Measurements from ENCODE around the gene CHRNA4.

DNA sequence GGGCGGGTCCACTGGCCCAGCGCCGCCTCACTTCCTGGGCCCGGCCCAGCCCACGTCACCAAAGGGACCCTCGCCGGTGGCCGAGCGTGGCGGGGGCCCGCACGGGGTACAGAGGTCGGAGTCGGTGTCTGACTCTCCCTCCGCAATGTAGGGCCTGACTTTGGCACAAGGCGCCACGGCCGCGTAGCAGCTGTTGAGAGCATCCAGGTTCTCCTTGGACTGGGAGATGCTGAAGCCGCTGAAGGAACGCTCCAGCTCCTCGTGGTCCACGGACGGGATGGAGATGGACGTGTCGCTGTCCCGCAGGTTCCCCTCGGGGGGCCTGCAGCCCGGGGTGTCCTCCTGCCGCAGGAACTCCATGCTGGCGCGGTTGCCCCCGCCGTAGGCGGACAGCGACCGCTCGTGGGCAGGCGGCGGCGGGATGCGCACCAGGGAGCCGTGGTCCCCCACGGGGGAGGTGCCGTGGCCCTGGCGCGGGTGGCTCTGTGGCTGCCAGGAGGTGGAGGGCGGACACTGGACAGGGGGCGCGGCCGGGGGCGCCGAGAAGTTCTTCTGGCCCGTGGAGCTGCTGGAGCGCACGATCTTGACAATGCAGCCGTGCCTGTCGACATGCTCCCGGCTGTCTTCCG, 45.6 kb upstream of the CHRNA4 start:
- TF ChIP-seq, protein P1, sequence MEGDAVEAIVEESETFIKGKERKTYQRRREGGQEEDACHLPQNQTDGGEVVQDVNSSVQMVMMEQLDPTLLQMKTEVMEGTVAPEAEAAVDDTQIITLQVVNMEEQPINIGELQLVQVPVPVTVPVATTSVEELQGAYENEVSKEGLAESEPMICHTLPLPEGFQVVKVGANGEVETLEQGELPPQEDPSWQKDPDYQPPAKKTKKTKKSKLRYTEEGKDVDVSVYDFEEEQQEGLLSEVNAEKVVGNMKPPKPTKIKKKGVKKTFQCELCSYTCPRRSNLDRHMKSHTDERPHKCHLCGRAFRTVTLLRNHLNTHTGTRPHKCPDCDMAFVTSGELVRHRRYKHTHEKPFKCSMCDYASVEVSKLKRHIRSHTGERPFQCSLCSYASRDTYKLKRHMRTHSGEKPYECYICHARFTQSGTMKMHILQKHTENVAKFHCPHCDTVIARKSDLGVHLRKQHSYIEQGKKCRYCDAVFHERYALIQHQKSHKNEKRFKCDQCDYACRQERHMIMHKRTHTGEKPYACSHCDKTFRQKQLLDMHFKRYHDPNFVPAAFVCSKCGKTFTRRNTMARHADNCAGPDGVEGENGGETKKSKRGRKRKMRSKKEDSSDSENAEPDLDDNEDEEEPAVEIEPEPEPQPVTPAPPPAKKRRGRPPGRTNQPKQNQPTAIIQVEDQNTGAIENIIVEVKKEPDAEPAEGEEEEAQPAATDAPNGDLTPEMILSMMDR (IDR thresholded peaks at IDR 0.05) = no peak
- TF ChIP-seq SIN3A (IDR thresholded peaks at IDR 0.05; ENCODE audit: borderline replicate concordance, insufficient read depth, low read depth, low read length) (no peak), POLR2AphosphoS5 (IDR thresholded peaks at IDR 0.05; ENCODE audit: low read depth, low read length) (no peak), TCF7L2 (IDR thresholded peaks at IDR 0.05; ENCODE audit: low read depth, low read length) (no peak)
- TF ChIP-seq, protein P2, sequence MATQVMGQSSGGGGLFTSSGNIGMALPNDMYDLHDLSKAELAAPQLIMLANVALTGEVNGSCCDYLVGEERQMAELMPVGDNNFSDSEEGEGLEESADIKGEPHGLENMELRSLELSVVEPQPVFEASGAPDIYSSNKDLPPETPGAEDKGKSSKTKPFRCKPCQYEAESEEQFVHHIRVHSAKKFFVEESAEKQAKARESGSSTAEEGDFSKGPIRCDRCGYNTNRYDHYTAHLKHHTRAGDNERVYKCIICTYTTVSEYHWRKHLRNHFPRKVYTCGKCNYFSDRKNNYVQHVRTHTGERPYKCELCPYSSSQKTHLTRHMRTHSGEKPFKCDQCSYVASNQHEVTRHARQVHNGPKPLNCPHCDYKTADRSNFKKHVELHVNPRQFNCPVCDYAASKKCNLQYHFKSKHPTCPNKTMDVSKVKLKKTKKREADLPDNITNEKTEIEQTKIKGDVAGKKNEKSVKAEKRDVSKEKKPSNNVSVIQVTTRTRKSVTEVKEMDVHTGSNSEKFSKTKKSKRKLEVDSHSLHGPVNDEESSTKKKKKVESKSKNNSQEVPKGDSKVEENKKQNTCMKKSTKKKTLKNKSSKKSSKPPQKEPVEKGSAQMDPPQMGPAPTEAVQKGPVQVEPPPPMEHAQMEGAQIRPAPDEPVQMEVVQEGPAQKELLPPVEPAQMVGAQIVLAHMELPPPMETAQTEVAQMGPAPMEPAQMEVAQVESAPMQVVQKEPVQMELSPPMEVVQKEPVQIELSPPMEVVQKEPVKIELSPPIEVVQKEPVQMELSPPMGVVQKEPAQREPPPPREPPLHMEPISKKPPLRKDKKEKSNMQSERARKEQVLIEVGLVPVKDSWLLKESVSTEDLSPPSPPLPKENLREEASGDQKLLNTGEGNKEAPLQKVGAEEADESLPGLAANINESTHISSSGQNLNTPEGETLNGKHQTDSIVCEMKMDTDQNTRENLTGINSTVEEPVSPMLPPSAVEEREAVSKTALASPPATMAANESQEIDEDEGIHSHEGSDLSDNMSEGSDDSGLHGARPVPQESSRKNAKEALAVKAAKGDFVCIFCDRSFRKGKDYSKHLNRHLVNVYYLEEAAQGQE (IDR thresholded peaks at IDR 0.05; ENCODE audit: insufficient read depth in 1 of 2, low read depth in 2 of 2, low read length in 1 of 2) = no peak
